ENCODE results near the gene P2RX7. TPM values are rescaled to one million over a fixed set of nuclear protein-coding genes. Genes with fewer than 3 reads are reported as not detected.
A peak's percentile ranks its signal among the peaks of the same experiment; 100 is the strongest.

P2RX7 gene
- total RNA-seq, 1 experiment from 2014 or later: 0.17 TPM

DNA sequence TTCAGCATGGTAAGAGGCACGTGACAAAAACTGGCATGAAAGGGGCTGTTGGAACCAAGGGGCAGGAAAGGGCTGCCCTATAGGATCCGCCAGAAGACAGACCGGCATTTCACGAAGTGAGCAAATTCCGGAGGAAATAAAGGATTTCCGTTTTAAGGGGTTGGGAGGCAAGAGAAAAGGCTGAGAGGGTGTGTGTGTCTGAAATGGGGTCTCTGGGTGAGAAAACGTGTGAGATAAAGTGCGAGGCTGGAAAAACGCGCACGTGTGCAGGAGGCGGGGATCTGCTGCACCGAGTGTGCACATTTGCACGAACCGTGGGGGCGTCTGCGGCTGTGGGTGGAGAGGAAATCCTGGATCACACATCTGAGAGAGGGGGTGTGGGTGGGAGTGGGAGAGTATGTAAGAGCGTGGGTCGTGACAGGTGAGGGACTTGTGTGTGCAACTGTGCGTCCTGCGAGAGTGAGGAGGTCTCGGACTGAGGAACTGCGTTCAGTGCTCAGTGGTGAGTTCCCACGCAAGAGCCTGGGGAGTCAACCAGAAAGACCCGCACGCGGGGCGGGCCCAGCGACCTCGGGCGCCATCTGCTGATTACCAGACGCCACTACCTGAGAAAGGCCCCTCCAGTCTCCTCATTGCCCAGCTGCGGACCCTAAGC is 37.0 kb upstream of the P2RX7 start:
- intact Hi-C loops (cut with micrococcal nuclease; ENCODE audit: unreplicated experiment): loop anchor here (1.0 to 10.0 kb wide), 6 partner anchors 35 to 771 kb away; partner anchors contain the start of gene PLA2G1B
- H3K4me3 ChIP-seq (ENCODE audit: low read depth, low read length, poor library complexity, severe bottlenecking): peak overlapping the region; percentile 37
- POLR2A ChIA-PET (ENCODE audit: low non-redundant PET): no interaction called here
- CTCF ChIA-PET: interaction anchor here (0.6 to 1.3 kb wide), 2 partner anchors 91 to 123 kb away, joined by 3 to 4 read pairs; no protein-coding TSS in a partner anchor
- H3K27me3 ChIP-seq (replicated peaks; ENCODE audit: insufficient read depth, low read depth, low read length, poor library complexity): no peaks in the 10 kb centered on the region
- peak; percentile 87 for DNase-seq (ENCODE audit: low spot score)
- no peaks in the 10 kb centered on the region for H3K9me3 ChIP-seq (ENCODE audit: low read depth, low read length, poor library complexity, severe bottlenecking)
- peak overlapping the region; percentile 18 for H3K27ac ChIP-seq (ENCODE audit: low read depth, low read length, poor library complexity, severe bottlenecking)
- H3K4me1 ChIP-seq (ENCODE audit: insufficient read depth, low read length, poor library complexity, severe bottlenecking): peaks cover 7% of the 10 kb centered on the region
- no peak for TF ChIP-seq EZH2 (IDR thresholded peaks at IDR 0.05; ENCODE audit: borderline replicate concordance, low read depth, low read length, poor library complexity, severe bottlenecking)
- TF ChIP-seq, protein P1, sequence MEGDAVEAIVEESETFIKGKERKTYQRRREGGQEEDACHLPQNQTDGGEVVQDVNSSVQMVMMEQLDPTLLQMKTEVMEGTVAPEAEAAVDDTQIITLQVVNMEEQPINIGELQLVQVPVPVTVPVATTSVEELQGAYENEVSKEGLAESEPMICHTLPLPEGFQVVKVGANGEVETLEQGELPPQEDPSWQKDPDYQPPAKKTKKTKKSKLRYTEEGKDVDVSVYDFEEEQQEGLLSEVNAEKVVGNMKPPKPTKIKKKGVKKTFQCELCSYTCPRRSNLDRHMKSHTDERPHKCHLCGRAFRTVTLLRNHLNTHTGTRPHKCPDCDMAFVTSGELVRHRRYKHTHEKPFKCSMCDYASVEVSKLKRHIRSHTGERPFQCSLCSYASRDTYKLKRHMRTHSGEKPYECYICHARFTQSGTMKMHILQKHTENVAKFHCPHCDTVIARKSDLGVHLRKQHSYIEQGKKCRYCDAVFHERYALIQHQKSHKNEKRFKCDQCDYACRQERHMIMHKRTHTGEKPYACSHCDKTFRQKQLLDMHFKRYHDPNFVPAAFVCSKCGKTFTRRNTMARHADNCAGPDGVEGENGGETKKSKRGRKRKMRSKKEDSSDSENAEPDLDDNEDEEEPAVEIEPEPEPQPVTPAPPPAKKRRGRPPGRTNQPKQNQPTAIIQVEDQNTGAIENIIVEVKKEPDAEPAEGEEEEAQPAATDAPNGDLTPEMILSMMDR (conservative IDR thresholded peaks at IDR 0.05; ENCODE audit: low read depth, low read length): peak; percentile 87
- H3K36me3 ChIP-seq (ENCODE audit: insufficient read depth, low read length, poor library complexity, severe bottlenecking): no peaks in the 10 kb centered on the region
- no TSS peak for BruUV-seq (replicated peaks)

DNA sequence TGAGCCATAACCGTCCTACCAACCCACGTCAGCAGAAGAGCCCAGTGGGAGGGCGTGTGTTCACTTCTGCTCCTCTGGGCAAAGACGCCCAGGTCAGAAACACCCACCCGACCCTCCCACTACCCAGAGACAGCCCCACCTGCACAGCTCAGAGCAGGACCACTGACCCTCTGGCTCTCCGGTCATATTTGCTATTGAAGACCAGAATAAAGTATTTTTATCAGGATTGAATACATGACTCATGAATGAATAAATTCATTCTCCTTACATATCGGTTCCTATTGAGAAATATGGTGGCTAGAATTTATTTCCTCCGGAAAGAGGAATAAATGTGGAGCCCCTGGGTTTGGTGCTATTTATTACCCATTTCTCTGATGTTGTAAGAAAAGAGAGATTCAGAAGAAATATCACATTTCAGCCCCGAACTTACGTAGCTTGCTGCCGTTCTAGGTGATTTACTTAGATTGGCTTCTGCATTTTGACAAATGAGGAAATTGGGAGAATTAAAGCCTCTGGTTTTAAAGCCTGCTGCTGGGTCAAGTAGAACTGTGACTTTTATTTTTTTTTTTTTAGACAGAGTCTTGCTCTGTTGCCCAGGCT is 36.4 kb upstream of the P2RX7 start:
- H3K9me3 ChIP-seq (ENCODE audit: low read depth, low read length, poor library complexity, severe bottlenecking): no peaks in the 10 kb centered on the region
- TF ChIP-seq, protein P1 (conservative IDR thresholded peaks at IDR 0.05; ENCODE audit: low read depth, low read length): no peak
- TF ChIP-seq EZH2 (IDR thresholded peaks at IDR 0.05; ENCODE audit: borderline replicate concordance, low read depth, low read length, poor library complexity, severe bottlenecking): no peak
- BruUV-seq (replicated peaks): no TSS peak
- DNase-seq (ENCODE audit: low spot score): peak; percentile 21
- no peaks in the 10 kb centered on the region for H3K27me3 ChIP-seq (replicated peaks; ENCODE audit: insufficient read depth, low read depth, low read length, poor library complexity)
- intact Hi-C loops (cut with micrococcal nuclease; ENCODE audit: unreplicated experiment): loop anchor here (1.0 to 10.0 kb wide), 5 partner anchors 91 to 771 kb away; partner anchors contain the start of gene PLA2G1B
- CTCF ChIA-PET: interaction anchor here (0.6 to 1.3 kb wide), 4 partner anchors 91 to 770 kb away, joined by 3 to 6 read pairs (median 4); no protein-coding TSS in a partner anchor
- POLR2A ChIA-PET (ENCODE audit: low non-redundant PET): no interaction called here
- no peaks in the 10 kb centered on the region for H3K36me3 ChIP-seq (ENCODE audit: insufficient read depth, low read length, poor library complexity, severe bottlenecking)
- H3K4me1 ChIP-seq (ENCODE audit: insufficient read depth, low read length, poor library complexity, severe bottlenecking): peaks cover 7% of the 10 kb centered on the region
- peak overlapping the region; percentile 37 for H3K4me3 ChIP-seq (ENCODE audit: low read depth, low read length, poor library complexity, severe bottlenecking)
- H3K27ac ChIP-seq (ENCODE audit: low read depth, low read length, poor library complexity, severe bottlenecking): no peak overlapping the region

DNA sequence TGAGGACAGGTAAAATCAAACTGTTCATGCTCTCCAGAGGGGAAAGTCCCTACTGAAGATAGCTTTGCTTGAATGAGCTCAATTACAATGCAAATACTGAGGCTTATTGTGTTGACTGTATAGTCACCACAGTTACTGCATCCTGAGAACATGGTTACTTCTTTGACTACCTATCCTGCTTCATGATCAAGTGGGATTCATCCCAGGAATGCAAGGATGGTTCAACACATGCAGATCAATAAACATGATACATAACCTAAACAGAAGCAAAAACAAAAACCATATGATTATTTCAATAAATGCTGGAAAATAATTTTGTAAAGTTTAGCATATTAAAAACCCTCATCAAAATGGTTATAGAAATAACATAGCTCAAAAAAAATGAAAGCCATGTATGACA is 32.9 kb upstream of the P2RX7 start:
- no peak for DNase-seq (ENCODE audit: low spot score)
- intact Hi-C loops (cut with micrococcal nuclease; ENCODE audit: unreplicated experiment): loop anchor here (5.0 to 10.0 kb wide), 2 partner anchors 452 to 775 kb away; partner anchors contain the start of gene PLA2G1B
- H3K27me3 ChIP-seq (replicated peaks; ENCODE audit: insufficient read depth, low read depth, low read length, poor library complexity): no peaks in the 10 kb centered on the region
- no peak overlapping the region for H3K27ac ChIP-seq (ENCODE audit: low read depth, low read length, poor library complexity, severe bottlenecking)
- H3K4me3 ChIP-seq (ENCODE audit: low read depth, low read length, poor library complexity, severe bottlenecking): no peak overlapping the region
- no peaks in the 10 kb centered on the region for H3K9me3 ChIP-seq (ENCODE audit: low read depth, low read length, poor library complexity, severe bottlenecking)
- ChIA-PET CTCF (no interaction called here), POLR2A (ENCODE audit: low non-redundant PET) (no interaction called here)
- BruUV-seq (replicated peaks): no TSS peak
- TF ChIP-seq, protein P1 (conservative IDR thresholded peaks at IDR 0.05; ENCODE audit: low read depth, low read length): no peak
- no peak for TF ChIP-seq EZH2 (IDR thresholded peaks at IDR 0.05; ENCODE audit: borderline replicate concordance, low read depth, low read length, poor library complexity, severe bottlenecking)
- peaks cover 7% of the 10 kb centered on the region for H3K4me1 ChIP-seq (ENCODE audit: insufficient read depth, low read length, poor library complexity, severe bottlenecking)
- H3K36me3 ChIP-seq (ENCODE audit: insufficient read depth, low read length, poor library complexity, severe bottlenecking): no peaks in the 10 kb centered on the region

Data from A673 (cell line).